Hair follicular keratinocyte (primary cell): ENCODE data around the gene ST3GAL3. TPM values are rescaled to one million over a fixed set of nuclear protein-coding genes. Genes with fewer than 3 reads are reported as not detected.

Experiments used
- total RNA-seq: library from RNA; depleted of rRNA; stranded (reverse); fragments of >200 nt; gene quantifications from 2 replicates; pipeline ENCODE4 v1.2.3, GENCODE V29; 2015

Gene ST3GAL3
- total RNA-seq = 14.7 and 17.2 TPM in 2 replicates

GRCh38 chr1:43707190-43708001 lies at the start of gene ST3GAL3:
Gene ST3GAL3, plus strand, starts transcription at chr1:43707536. Its CDS starts 28,727 bp downstream, at chr1:43736263.

DNA sequence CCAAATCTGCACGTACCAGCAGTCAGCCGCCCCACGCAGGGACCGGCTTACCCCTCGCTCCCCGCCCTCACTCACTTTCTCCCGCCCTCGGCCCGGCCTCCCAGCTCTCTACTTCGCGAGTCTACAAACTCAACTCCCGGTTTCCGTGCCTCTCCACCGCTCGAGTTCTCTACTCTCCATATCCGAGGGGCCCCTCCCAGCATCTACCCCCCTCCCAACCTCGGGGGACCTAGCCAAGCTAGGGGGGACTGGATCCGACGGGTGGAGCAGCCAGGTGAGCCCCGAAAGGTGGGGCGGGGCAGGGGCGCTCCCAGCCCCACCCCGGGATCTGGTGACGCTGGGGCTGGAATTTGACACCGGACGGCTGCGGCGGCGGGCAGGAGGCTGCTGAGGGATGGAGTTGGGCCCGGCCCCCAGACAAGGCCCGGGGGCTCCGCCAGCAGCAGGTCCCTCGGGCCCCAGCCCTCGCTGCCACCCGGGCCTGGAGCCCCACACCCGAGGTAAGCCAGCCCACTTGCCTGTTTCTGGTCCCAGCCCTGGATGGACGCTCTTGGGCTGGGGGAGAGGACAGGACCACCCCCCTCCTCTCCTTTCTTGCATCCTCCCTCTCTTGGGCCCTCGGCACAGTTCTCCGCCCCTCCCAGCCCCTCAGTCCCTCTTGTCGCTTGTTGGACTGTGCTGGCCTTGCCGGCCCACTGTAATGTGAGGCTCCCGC lies 226.2 kb downstream of the ST3GAL3 start, which contains the start of gene ARTN:
Gene ARTN (plus strand): TSS at position 416 of the 715 bp plus-strand sequence. CDS start 1,856 bp downstream, outside the sequence.

GRCh38 chr1:43946236-43947060 lies 239.1 kb downstream of the ST3GAL3 start, which contains the start of gene IPO13:
Gene IPO13, plus strand, starts transcription at chr1:43946950. Its CDS starts 651 bp downstream, at chr1:43947601.

GRCh38 chr1:43969746-43970466 lies 262.6 kb downstream of the ST3GAL3 start, which contains the start of gene DPH2:
Gene DPH2, plus strand, starts transcription at chr1:43970010. Its CDS starts 166 bp downstream, at chr1:43970176.

DNA sequence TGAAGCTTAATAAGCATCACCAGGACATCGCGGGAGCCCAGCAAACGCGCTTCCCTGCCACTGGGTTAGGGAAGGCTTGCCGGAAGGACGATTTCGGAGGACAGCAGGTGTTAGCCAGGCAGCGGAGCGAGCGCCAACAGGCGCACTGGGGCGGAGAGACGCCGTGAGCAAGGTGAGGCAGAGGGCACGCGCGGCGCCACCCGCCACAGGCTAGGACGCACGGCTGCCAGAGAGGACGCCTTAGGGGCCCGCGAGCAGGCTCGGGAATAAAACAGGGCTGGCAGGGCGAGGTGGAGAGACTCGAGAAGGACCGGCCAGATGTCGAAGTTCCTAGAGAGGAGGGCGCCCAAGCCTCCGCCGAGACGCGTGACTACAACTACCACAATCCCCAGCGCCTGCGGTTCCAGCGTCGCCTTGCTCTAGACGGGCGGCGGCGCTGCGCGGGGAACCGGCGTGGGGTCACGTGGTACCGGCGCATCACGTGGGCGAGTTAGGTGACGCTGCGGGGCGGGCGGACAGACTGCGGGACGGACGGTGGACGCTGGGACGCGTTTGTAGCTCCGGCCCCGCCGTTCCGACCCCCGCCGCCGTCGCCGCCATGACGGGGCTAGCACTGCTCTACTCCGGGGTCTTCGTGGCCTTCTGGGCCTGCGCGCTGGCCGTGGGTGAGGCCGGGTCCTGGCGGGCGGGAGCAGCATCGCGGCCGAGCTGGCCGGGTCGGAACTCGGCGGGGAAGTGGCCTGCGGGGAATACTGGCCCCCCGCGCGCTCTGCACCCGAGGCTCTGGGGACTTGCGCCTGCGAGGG lies 267.3 kb downstream of the ST3GAL3 start, which contains the start of gene ATP6V0B:
Gene ATP6V0B (plus strand): TSS at position 518 of the 806 bp plus-strand sequence. CDS start 81 bp downstream, at position 599.

GRCh38 chr1:43978551-43979260 lies 271.4 kb downstream of the ST3GAL3 start, which contains the start of gene B4GALT2:
Gene B4GALT2, plus strand, starts transcription at chr1:43979210. Its CDS starts 1,951 bp downstream, at chr1:43981161.

Other genes with a start within 250 kb of the ST3GAL3 start
- 152 and 204 TPM in 2 replicates for gene PTPRF, start 176.7 kb upstream of the ST3GAL3 start, total RNA-seq
- 19.8 and 22.0 TPM in 2 replicates for gene KDM4A, start 57.4 kb upstream of the ST3GAL3 start, total RNA-seq
- gene ARTN, start 226.3 kb downstream of the ST3GAL3 start, total RNA-seq = 133 and 139 TPM in 2 replicates
- 26.2 and 33.2 TPM in 2 replicates for gene IPO13, start 239.4 kb downstream of the ST3GAL3 start, total RNA-seq